HG02943 (cell line): ENCODE measurements around the gene KLF14.
"Not testable (repeated sequence)": the region's sequence is repeated elsewhere in the genome, so short reads cannot be mapped to it uniquely, and the experiment has no call there.

Experiments used
- ATAC-seq: cut with Tn5 transposase; IDR thresholded peaks from one replicate; pipeline ENCODE4 v1.9.1; 2021; ENCODE audit warnings: mild to moderate bottlenecking, low read depth, moderate library complexity; ENCODE audit not compliant: unreplicated experiment

KLF14 gene

DNA sequence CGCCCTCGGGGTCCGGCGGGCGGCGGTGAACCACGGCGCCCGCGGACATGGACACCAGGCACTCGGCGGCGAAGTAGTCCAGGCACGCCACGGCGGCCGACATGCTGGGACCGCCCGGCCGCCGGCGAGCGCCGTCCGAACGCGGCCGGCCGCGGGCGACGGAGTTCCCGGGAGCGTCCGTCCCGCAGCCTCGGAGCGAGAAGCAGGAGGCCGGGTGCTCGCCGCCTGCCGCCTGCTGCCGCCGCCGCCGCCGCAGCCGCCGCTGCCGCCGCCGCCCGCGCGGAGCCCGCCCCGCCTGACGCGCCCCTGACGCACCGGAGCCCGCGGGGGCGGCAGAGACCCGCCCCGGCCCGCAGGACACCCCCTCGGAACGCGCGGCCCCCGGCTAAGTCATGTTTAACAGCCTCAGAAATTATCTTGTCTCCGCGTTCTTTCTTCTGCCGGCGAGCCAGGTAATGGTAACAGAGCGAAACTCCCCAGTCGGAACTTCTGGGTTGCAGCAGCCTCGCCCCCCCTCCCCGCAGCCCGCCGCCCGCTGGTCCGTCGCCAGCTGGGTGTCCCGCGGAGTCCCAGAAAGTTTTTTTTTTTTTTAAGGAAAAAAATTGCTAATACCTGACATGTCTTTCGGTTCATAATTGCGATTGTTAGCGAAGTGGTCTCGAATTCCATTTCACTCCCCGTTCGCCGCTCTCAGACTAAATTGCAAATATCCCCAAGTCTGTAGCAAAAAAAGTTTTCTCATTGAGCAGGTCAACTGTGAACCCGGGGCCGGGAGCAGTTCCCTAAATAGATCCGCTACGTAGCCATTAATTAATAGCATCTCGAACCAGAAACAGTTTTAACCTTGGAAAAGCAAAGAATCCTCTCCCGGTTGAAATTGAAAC lies at the start of gene KLF14:
TSS of gene KLF14 (minus strand) at position 277 of the 884 bp plus-strand sequence. CDS start at position 103, 174 bp downstream.
- ATAC-seq: no peak

DNA sequence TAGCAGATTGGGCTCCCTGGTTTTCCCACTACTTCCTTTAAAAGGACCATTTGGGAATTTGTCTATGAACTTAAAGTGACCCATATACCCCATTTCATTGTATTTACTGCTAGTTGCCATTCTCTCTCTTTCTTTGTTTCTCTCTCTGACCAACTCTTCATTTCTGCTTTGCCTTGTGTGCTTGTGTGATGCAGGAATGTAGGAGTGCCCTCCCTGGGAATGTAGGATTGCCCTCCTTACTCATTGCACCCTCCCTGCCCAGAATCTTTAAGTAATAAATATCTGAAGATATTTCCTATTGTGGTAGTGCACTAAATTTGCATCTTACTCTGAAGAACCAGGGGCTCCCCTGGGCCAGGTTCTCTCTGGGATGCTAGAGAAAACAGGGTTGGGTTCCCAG lies 47.3 kb upstream of the KLF14 start:
- no peak for ATAC-seq

DNA sequence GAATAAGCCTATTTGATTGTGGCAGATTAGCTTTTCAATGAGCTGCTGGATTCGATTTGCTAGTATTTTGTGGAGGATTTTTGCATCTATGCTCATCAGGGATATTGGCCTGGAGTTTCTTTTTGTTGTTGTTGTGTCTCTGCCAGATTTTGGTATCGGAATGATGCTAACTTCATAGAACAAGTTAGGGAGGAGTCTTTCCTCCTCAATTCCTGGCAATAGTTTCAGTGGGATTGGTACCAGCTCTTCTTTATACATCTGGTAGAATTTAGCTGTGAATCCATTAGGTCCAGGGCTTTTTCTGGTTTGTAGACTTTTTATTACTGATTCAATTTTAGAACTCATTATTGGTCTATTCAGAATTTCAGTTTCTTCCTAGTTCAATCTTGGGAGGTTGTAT lies 43.4 kb upstream of the KLF14 start:
- no peak for ATAC-seq

DNA sequence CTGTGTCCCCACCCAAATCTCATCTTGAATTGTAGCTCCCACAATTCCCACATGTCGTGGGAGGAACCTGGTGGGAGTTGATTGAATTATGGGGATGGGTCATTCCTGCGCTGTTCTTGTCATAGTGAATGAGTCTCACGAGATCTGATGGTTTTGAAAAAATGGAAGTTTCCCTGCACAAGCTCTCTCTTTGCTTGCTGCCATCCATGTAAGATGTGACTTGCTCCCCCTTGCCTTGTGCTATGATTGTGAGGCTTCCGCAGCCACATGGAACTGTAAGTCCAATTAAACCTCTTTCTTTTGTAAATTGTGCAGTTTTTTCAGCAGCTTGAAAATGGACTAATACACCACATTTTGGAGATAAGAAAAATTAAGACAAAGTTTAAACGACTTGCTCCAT lies 38.4 kb upstream of the KLF14 start:
- not testable (repeated sequence) for ATAC-seq

DNA sequence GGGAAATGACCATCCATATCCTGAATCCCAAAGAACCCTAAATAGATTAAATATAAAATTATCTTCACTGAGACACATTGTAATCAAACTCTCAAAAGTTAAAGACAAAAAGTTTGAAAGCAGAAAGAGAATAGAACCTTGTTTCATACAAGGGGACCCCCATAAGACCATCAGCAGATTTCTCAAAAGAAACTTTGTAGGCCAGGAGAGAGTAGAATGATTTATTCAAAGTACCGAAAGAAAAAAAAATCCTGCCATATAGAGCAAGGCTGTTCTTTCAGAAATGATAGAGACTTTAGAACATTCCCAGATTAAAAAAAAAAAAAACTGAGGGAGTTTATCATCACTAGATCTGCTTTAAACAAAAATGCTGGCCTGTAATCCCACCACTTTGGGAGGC lies 34.8 kb upstream of the KLF14 start:
- no peak for ATAC-seq

DNA sequence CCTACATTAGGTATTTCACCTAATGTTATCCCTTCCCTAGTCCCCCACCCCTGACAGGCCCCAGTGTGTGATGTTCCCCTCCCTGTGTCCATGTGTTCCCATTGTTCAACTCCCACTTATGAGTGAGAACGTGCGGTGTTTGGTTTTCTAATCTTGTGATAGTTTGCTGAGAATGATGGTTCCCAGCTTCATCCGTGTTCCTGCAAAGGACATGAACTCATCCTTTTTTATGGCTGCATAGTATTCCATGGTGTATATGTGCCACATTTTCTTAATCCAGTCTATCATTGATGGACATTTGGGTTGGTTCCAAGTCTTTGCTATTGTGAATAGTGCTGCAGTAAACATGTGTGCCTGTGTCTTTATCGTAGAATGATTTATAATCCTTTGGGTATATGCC lies 30.6 kb upstream of the KLF14 start:
- ATAC-seq: not testable (repeated sequence)

DNA sequence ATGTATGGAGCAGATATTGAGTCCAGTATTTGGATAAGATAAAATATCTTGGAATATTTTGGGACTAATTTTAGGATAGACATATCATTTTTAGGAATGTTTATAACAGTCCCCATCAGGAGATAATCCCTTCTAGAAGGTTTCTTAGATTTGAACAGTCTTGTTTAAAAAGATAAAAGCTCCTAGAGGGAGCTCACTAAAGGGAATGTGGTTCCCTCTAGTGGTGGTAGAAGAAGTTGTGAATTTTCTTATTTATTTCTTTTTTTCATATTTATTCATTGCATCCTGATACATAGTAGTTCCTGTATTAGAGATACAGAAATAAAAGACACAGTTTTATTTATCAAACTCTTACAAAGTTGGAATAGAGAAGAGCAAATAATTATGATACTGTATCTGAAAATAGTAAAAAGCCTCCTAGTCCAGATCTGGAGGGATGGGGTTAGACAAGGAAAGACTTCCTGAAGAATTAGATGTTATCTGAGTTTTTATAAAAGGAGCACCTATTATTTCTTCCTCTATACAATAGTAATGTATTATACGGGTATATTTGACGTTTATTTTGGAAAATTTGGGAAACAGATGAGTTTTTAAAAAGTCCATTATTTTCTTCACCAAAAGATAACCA lies 24.5 kb upstream of the KLF14 start:
- no peak for ATAC-seq

DNA sequence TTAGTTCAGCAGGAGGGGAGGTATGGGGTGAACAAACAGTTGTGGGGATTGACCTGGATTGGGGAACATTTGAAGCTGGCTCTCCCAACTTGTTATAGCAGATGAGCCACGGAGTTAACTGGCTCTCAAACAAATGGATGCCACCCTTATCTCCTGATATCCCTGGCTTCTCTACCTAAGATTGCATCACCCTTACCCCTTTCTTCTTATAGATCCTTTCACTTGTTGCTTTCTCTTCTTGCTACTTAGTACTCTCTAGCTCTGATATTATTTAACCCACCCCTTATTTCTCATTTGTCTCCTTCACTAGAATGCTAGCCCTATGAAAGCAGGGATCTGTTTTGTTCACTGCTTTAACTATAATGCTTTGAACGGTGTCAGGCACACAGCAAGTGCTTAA lies 22.3 kb upstream of the KLF14 start:
- ATAC-seq: no peak

DNA sequence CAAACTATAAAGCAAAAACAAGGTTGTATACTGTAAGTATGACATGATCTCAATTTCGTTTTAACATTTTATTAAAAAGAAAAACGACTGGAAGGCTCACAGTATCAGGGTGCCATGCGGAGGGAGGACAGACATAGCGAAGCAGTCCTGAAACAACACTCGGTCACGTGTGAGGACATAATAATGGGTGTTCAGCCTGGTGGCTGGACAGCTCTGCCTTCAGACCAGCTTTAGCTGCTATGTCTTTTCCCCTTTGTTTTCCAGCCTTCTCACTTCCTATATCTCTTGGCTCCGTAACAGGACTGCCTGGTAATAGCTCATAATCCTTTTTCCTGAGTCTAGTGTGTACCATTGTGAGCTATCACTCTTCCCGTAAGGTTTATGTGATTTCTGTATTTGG lies 18.4 kb upstream of the KLF14 start:
- ATAC-seq: no peak

DNA sequence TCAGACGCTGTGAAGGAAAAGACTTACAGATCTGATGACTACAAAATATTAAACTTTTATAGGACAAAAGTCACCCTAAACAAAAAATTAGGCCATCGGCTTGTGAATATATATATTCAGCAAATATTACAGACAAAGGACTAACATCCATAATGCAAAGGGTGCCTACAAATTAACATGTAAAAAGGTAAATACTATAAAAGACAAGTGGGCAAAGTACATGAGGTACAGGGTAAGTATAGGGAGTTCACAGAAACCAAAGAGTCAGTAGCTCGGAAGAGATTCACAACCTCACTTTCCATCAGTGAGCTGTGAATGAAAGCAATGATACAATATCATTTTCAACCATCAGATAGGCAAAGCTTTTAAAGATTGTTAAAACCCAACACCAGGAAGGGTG lies 16.7 kb upstream of the KLF14 start:
- ATAC-seq: no peak

DNA sequence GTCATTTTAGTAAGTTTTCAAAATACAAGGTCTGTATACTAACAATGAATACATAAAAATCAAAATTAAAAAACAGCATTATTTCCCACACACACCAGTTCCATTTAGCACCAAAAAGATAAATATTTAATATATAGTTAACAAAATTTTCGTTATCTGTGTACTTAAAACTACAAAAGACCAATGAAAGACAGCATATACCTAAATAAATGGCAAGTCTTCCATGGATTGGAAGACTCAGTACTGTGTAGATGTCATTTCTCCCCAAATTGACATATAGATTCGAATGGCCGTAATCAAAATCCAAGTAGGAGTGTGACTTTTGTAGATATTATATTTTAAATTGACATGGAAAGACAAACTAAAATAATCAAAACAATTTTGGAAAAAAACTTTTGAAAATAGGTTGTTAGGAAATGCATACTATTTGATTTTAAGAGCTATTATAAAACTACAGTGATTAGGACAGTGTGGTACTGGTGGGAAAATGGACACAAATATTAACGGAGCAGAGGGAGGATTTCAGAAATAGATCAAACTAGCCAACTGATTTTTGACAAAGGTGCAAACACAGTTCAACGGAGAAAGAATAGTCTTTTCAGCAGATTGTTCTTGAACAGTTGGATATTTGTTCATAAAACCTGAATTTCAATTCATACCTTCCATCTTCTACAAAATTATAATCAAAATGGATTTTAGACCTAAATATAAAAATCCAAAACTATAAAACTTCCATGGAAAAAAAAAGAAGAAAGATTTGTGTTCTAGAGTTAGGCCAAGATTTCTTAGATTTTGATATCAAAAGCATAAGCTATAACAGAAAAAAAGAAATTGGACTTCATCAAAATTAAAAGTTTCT lies 14.8 kb upstream of the KLF14 start:
- ATAC-seq: no peak

DNA sequence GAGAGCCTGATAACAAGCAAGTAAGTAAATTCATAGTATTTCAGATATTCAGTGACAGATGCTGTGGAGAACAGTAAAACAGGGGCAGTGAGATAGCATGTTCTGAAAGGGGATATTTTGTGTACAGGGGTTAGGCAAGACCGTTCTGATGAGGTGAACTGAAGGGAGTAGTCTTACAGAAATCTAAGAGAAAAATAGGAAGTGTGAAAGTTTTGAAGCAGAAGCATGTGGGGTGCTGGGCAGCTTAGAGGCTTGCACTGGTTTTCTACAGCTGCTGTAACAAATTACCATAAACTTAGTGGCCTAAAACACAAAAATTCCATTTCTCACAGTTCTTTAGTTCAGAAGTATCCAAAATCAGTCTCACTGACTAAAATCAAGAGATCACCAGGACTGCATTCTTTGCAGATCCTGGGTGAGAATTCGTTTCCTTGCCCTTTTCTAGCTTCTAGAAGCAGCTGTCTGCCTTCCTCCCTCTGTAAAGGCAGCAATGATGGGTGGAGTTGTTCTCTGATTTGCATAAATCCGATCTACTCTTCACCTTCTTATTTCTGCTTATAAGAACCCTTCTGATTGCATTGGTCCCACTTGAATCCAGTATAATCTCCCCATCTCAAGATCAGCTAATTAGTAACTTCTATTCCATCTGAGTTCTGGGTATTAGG lies 7.5 kb upstream of the KLF14 start:
- no peak for ATAC-seq

DNA sequence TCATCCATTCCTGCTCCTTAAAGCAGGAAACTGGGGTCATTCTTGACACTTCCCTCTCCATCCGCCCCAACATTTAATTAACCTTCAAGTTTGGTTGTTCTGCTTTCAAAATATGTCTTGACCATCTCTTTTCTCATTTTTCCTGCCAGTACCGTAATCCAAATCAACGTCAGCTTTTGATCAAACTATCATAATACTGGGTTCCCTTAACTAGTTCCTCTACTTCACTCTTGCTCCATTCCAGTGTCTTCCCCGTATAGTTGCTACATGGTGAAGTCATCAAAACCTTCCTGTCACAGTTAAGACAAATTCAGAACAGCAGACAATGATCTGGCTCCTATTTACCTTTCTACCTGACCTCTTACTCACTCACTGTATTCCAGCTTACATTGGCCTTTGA lies 6.6 kb upstream of the KLF14 start:
- ATAC-seq: no peak

DNA sequence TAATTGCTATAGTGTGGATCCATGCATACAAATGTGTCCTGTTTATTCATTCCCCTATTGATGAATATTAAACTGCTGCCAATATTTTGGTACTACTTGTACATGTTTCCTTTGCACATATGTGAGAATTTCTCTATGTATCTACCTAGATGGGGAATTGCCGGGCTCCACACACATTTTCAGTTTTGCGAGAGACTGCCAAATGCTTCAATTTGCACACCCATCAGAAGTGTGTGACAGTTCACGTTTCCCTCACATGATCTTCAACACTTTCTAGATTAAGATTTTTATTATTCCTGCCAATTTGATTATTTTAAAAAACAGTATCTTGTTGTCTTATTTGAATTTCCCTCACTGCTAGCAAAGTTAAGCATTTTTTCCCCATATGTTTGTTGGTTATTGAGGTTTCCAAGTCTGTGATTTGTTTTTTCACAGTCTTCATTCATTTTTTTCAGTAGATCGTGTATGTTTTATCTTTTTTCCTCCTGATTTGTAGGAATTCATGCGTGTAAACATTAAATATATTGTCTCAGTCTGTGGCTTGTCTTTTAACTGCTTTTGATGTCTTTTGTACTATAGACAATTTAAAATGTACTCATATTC lies 2.4 kb upstream of the KLF14 start:
- no peak for ATAC-seq

DNA sequence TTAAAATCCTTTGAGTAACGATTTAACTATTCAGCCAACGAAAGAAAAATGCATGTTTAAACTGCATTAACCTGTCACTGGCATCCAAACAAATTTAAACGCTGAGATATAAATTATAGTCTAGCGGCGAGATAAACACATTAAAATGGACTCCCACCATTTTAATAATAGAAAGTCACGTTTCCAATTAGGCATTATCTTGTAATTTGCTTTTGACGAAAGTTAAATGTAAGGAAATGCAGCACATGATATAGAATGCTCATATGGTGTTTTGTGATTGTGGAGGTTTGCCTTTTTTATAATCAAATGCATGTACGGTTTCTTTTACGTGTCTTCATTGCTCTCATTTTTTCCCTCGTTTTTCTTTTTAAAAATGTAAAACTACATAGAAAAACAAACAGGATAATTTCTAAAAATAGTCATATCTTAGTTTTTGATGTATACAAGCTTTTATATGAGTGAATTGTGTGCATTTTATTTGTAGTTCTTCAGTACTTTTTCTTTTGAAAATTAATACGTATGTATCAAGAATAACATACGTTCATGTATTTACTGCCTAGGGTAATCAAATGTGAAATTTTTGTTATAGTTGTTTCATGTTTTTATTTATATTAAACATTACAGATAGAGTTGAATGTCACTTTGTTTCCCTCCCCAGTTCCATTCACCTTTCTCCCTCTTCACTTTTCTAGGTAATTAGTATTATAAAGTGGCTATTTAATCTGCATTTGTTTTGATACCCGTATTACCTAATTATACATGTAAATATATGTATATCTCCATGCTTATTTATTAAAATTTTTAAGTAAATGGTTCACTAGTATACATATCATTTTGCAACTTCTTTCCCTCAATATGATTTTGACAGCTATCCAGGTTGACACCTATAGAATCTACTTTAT lies 1.1 kb upstream of the KLF14 start:
- no peak for ATAC-seq

DNA sequence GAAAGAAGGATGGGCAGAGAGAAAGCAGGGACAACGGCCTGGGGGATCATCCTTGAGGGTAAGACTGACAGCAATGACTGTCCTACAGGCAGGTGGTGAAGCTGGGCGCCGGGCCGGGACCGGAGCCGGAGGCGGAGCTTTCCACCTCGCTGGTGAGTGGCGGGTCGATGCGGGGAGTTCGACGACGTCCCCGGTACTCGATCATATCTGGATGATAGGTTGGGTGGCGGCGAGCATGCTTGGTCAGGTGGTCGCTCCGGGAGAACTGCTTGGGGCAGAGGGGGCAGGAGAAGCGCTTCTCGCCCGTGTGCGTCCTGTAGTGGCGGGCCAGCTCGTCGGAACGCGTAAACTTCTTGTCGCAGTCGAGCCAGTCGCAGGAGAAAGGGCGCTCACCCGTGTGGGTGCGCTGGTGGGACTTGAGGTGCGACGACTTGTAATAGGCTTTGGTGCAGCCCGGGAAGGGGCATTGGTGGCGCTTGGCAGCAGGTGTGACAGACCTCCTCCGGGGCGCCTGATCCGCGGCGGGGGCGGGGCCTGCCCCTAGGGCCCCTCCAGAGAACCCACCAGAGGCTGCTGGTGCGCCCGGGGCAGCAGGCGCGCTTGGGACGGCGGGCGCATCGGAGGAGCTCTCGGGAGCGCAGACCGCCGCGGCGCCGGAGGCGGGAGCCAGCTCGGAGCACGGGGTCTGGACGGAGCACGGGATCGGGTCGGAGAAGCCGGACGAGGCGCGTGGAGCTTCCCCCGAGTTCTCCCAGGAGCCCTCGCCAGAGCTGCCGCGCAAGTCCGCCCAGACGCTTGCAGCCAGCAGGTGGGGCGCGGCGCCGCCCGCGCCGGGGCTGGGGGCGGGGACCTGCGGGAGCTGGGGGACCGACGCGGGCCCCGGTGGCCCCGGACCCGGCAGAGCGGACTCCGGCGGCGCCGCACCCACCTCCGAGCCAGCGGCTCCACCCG lies 752 bp downstream of the KLF14 start:
- no peak for ATAC-seq

DNA sequence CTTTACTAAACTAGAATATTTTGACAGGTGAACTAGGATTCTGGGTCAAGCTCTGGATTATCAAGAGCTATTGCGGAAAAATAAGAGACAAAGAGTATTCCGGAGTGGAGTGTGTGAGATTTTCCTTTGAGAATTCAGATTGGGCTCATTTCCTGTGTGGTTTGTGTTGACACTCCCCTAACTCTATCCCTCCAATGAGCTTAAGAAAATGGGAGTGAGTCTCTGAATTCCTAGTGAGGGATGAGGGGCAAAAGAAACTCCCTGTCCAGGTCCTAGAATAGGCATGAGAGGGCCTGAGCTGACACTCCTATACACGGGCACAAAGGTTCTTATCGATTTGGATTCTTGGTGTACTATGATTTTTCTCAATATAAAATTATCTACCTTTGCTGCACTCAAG lies 10.2 kb downstream of the KLF14 start:
- ATAC-seq: no peak
